DND-41 (cell line): ENCODE measurements around the gene HMCN2.

Experiments
- ATAC-seq: fragments of 200-7000 bp; cut with Tn5 transposase; 3 replicates; pipeline ENCODE4 v1.9.1; 2021; ENCODE audit warnings: low read depth; ENCODE audit not compliant: insufficient read depth
- DNase-seq: peaks from one replicate; pipeline ENCODE4 v3.0.0-alpha.2; 2020
- H2AFZ ChIP-seq: 2 replicates; pipeline ENCODE4 v1.6.0; 2012; ENCODE audit warnings: low read depth, low read length
- H3K27ac ChIP-seq: 2 replicates; pipeline ENCODE4 v1.5.1; 2012; ENCODE audit warnings: low read length, inconsistent platforms
- H3K27me3 ChIP-seq: fragments of 200-600 bp; sonication (generic); 2 replicates; pipeline ENCODE4 v1.6.0; 2012; ENCODE audit warnings: low read length, mild to moderate bottlenecking, inconsistent platforms; ENCODE audit not compliant: insufficient read depth, poor library complexity
- H3K36me3 ChIP-seq: 2 replicates; pipeline ENCODE4 v1.5.1; 2012; ENCODE audit warnings: low read length, inconsistent platforms; ENCODE audit not compliant: insufficient read depth
- H3K4me1 ChIP-seq: 2 replicates; pipeline ENCODE4 v1.5.1; 2012; ENCODE audit warnings: mild to moderate bottlenecking, low read length; ENCODE audit not compliant: insufficient read depth
- H3K4me2 ChIP-seq: 2 replicates; pipeline ENCODE4 v1.6.0; 2012; ENCODE audit warnings: mild to moderate bottlenecking, moderate library complexity, low read length, inconsistent platforms; ENCODE audit not compliant: insufficient read depth
- H3K4me3 ChIP-seq, 2 experiments: fragments of 200-600 bp in 1 of 2; shearing (Covaris generic) in 1 of 2; 2 replicates each; pipeline ENCODE4 v1.5.1; 2012 to 2016; ENCODE audit warnings: inconsistent platforms in 2 of 2, low read length in 2 of 2, mild to moderate bottlenecking in 2 of 2, low read depth in 1 of 2, moderate library complexity in 1 of 2
- H3K79me2 ChIP-seq: 2 replicates; pipeline ENCODE4 v1.6.0; 2012; ENCODE audit warnings: low read length, inconsistent platforms; ENCODE audit not compliant: insufficient read depth
- H3K9ac ChIP-seq: 2 replicates; pipeline ENCODE4 v1.6.0; 2012; ENCODE audit warnings: low read depth, mild to moderate bottlenecking, inconsistent platforms, low read length, moderate library complexity
- H3K9me3 ChIP-seq: 2 replicates; pipeline ENCODE4 v1.5.1; 2012; ENCODE audit warnings: low read length, moderate library complexity, mild to moderate bottlenecking, inconsistent platforms; ENCODE audit not compliant: insufficient read depth, severe bottlenecking
- H4K20me1 ChIP-seq: 2 replicates; pipeline ENCODE4 v1.6.0; 2012; ENCODE audit warnings: low read length; ENCODE audit not compliant: insufficient read depth
- EZH2 ChIP-seq: IDR thresholded peaks from 3 replicates; pipeline ENCODE4 v1.6.1; 2012; ENCODE audit warnings: borderline replicate concordance, low read depth, mild to moderate bottlenecking, moderate library complexity, low read length, inconsistent platforms; ENCODE audit not compliant: severe bottlenecking
- TF ChIP-seq, protein P1 (sequence below): IDR thresholded peaks from 2 replicates; pipeline ENCODE4 v1.5.1; 2012; ENCODE audit warnings: borderline replicate concordance, low read length, moderate library complexity, mild to moderate bottlenecking; ENCODE audit not compliant: poor library complexity, severe bottlenecking; ENCODE audit errors: extremely low read depth

The HMCN2 gene

GRCh38 chr9:130473566-130473965 lies 208.0 kb downstream of the HMCN2 start:
- no peaks in the 10 kb centered on the region for H3K9me3 ChIP-seq
- H4K20me1 ChIP-seq: no peaks in the 10 kb centered on the region; the same call in 1 of the 2 replicates
- no peak for TF ChIP-seq EZH2
- TF ChIP-seq, protein P1, sequence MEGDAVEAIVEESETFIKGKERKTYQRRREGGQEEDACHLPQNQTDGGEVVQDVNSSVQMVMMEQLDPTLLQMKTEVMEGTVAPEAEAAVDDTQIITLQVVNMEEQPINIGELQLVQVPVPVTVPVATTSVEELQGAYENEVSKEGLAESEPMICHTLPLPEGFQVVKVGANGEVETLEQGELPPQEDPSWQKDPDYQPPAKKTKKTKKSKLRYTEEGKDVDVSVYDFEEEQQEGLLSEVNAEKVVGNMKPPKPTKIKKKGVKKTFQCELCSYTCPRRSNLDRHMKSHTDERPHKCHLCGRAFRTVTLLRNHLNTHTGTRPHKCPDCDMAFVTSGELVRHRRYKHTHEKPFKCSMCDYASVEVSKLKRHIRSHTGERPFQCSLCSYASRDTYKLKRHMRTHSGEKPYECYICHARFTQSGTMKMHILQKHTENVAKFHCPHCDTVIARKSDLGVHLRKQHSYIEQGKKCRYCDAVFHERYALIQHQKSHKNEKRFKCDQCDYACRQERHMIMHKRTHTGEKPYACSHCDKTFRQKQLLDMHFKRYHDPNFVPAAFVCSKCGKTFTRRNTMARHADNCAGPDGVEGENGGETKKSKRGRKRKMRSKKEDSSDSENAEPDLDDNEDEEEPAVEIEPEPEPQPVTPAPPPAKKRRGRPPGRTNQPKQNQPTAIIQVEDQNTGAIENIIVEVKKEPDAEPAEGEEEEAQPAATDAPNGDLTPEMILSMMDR: no peak
- DNase-seq (no peak), ATAC-seq (no peak)
- no peak overlapping the region for H3K9ac ChIP-seq
- no peaks in the 10 kb centered on the region for H3K27me3 ChIP-seq
- no peaks in the 10 kb centered on the region for H3K4me1 ChIP-seq
- no peaks in the 10 kb centered on the region for H3K36me3 ChIP-seq
- no peak overlapping the region for H3K4me2 ChIP-seq
- no peak overlapping the region for H3K27ac ChIP-seq
- H2AFZ ChIP-seq: no peak overlapping the region
- no peak overlapping the region for H3K4me3 ChIP-seq
- H3K79me2 ChIP-seq: no peaks in the 10 kb centered on the region

- TF ChIP-seq, protein P1: no peak
- TF ChIP-seq EZH2: no peak
- Histone ChIP-seq H3K36me3 (no peaks in the 10 kb centered on the region), H3K4me2 (no peak overlapping the region), H3K9ac (no peak overlapping the region), H3K4me3 (no peak overlapping the region), H3K9me3 (no peaks in the 10 kb centered on the region), H3K27ac (no peak overlapping the region), H4K20me1 (no peaks in the 10 kb centered on the region; the same call in 1 of the 2 replicates), H3K27me3 (no peaks in the 10 kb centered on the region), H3K4me1 (no peaks in the 10 kb centered on the region), H2AFZ (no peak overlapping the region), H3K79me2 (no peaks in the 10 kb centered on the region)
- no peak for ATAC-seq
- no peak for DNase-seq
Observed at GRCh38 chr9:130474106-130474505, 208.5 kb downstream of the HMCN2 start.

DNA sequence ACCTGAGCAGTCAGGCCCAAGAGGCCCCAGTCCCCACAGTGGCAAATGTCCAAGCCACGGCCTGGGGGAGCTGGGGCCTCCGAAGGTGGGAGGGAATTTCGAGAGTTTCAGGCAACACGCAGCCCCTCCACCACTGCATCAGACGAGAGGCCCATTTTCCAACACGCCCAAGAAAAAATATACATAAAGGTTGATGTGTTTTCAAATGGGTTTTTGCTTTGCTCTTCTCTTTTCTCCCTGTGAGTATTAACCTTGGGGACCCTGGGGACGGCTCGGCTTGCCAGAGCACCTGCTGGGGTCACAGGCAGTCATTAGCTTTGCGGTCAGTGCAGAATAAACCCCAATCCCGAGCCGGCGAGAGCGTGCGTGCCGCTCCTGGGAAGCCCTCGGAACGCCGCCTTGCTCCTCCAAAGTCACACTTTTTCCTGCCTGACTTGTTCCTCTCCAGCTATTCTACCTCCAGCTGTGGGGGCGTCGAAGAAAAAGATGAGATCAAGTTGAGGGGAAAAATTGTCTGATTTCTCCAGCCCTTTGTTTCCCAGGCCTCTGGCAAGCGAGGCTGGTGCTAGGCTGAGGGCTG lies 210.7 kb downstream of the HMCN2 start:
- no peak overlapping the region for H3K27ac ChIP-seq
- H3K36me3 ChIP-seq: no peaks in the 10 kb centered on the region
- H3K79me2 ChIP-seq: no peaks in the 10 kb centered on the region
- no peak for TF ChIP-seq EZH2
- TF ChIP-seq, protein P1: no peak
- no peaks in the 10 kb centered on the region for H3K4me1 ChIP-seq
- no peak overlapping the region for H3K4me3 ChIP-seq
- H2AFZ ChIP-seq: no peak overlapping the region
- H4K20me1 ChIP-seq: no peaks in the 10 kb centered on the region; the same call in 1 of the 2 replicates
- H3K9ac ChIP-seq: no peak overlapping the region
- H3K27me3 ChIP-seq: no peaks in the 10 kb centered on the region
- H3K9me3 ChIP-seq: no peaks in the 10 kb centered on the region
- ATAC-seq (no peak), DNase-seq (no peak)
- H3K4me2 ChIP-seq: no peak overlapping the region
